B cell (primary cell): ENCODE measurements around the gene VWA8.
"Not testable (repeated sequence)": the region's sequence is repeated elsewhere in the genome, so short reads cannot be mapped to it uniquely, and the experiment has no call there.

Experiments used
- CTCF ChIP-seq: fragments of 200-600 bp; IDR thresholded peaks from one replicate; pipeline ENCODE4 v1.8.0; 2022; ENCODE audit warnings: antibody characterized with exemption, mild to moderate bottlenecking
- EZH2 ChIP-seq: IDR thresholded peaks from 2 replicates; pipeline ENCODE4 v1.6.1; 2012; ENCODE audit warnings: borderline replicate concordance, low read depth, mild to moderate bottlenecking, moderate library complexity, low read length; ENCODE audit not compliant: insufficient read depth, poor library complexity, severe bottlenecking

GRCh38 chr13:41803445-41803735 lies 157.5 kb downstream of the VWA8 start:
- not testable (repeated sequence) for TF ChIP-seq CTCF, EZH2
